K562 (cell line): ENCODE results near the gene AGRP. TPM values are rescaled to one million over a fixed set of nuclear protein-coding genes. Genes with fewer than 3 reads are reported as not detected.

Experiments used
- ARID1B ChIP-seq: fragments of 450-650 bp; IDR thresholded peaks from 2 replicates; pipeline ENCODE4 v1.6.1; 2016; ENCODE audit warnings: antibody characterized with exemption, mild to moderate bottlenecking, inconsistent platforms
- ETV6 ChIP-seq, 3 experiments: fragments of 150-350 bp in 1 of 3; sonication (generic) in 1 of 3; formaldehyde crosslinking in 1 of 3; IDR thresholded peaks; 2 replicates each; pipeline versions ENCODE4 v1.6.1 to v1.8.0; 2014 to 2022; ENCODE audit warnings: borderline replicate concordance in 2 of 3, low read depth in 2 of 3, antibody characterized with exemption in 1 of 3, low read length in 1 of 3, mild to moderate bottlenecking in 1 of 3, missing genetic modification reagents in 1 of 3
- FOS ChIP-seq: IDR thresholded peaks from 3 replicates; pipeline ENCODE4 v1.6.1; 2011; ENCODE audit not compliant: insufficient read length; ENCODE audit errors: extremely low read depth
- FOXA3 ChIP-seq, 2 experiments: fragments of 450-650 bp in 1 of 2; sonication (generic) in 1 of 2; formaldehyde crosslinking; IDR thresholded peaks in 1 of 2; conservative IDR thresholded peaks in 1 of 2; 2 replicates each; pipeline versions ENCODE4 v1.4.0 to v1.8.0; 2020 to 2022; ENCODE audit warnings: mild to moderate bottlenecking in 2 of 2, missing genetic modification reagents in 1 of 2
- HOXB6 ChIP-seq: fragments of 250-450 bp; sonication (Bioruptor Pico); IDR thresholded peaks from 2 replicates; pipeline ENCODE4 v1.5.1; 2022; ENCODE audit warnings: mild to moderate bottlenecking, borderline replicate concordance
- KLF6 ChIP-seq: fragments of 250-450 bp; sonication (Bioruptor Pico); IDR thresholded peaks from 2 replicates; pipeline ENCODE4 v1.4.0; 2020; ENCODE audit warnings: mild to moderate bottlenecking, moderate library complexity, borderline replicate concordance
- MCM7 ChIP-seq, 2 experiments: fragments of 450-650 bp; IDR thresholded peaks; 2 replicates each; pipeline ENCODE4 v1.6.1; 2016 to 2018
- MIER1 ChIP-seq: fragments of 450-650 bp; IDR thresholded peaks from 2 replicates; pipeline ENCODE4 v1.6.1; 2016; ENCODE audit warnings: antibody characterized with exemption, mild to moderate bottlenecking, low read depth
- NR2F6 ChIP-seq: fragments of 450-650 bp; formaldehyde crosslinking; IDR thresholded peaks from 2 replicates; pipeline ENCODE4 v1.4.0; 2020; ENCODE audit warnings: mild to moderate bottlenecking
- SMARCE1 ChIP-seq: fragments of 450-650 bp; IDR thresholded peaks from 2 replicates; pipeline ENCODE4 v1.7.1; 2016; ENCODE audit warnings: mild to moderate bottlenecking
- SRSF1 ChIP-seq: fragments of 200-400 bp; formaldehyde crosslinking; IDR thresholded peaks from 2 replicates; pipeline ENCODE4 v1.6.1; 2017; ENCODE audit warnings: mild to moderate bottlenecking, low read depth, low read length, moderate library complexity
- TAL1 ChIP-seq: fragments of 450-650 bp; IDR thresholded peaks from 2 replicates; pipeline ENCODE4 v1.6.1; 2016; ENCODE audit warnings: mild to moderate bottlenecking
- ZEB2 ChIP-seq: fragments of 450-650 bp; IDR thresholded peaks from 2 replicates; pipeline ENCODE4 v1.6.1; 2016
- ZNF436 ChIP-seq: fragments of 250-450, 450-650 bp; sonication (Bioruptor Pico); formaldehyde crosslinking; IDR thresholded peaks from 2 replicates; pipeline ENCODE4 v1.7.0; 2020; ENCODE audit warnings: mild to moderate bottlenecking
- polyA plus RNA-seq, 8 experiments: library from polyadenylated mRNA; depleted of rRNA in 4 of 8; stranded (reverse) in 5 of 8; unstranded in 3 of 8; fragments of >200 nt; fragmentation: Nextera tagmentation in 2 of 8; fragmentation: Illumina TruSeq in 1 of 8; extraction: Ambion mirVana in 2 of 8; extraction: Trizol in 1 of 8; gene quantifications; 2 replicates each; pipeline versions ENCODE4 v1.2.1 to v1.2.3, GENCODE V29; 2011 to 2014; ENCODE audit warnings: inconsistent platforms in 1 of 8, missing spikeins in 1 of 8
- total RNA-seq, 7 experiments: library from RNA; depleted of rRNA in 6 of 7; stranded (reverse); fragments of >200 nt in 6 of 7; fragmentation: Illumina TruSeq in 2 of 7; extraction: Trizol in 2 of 7; gene quantifications; 2 replicates each; pipeline versions ENCODE4 v1.2.1 to v1.2.3, GENCODE V29; 2011 to 2021; ENCODE audit warnings: low replicate concordance in 1 of 7
- TF ChIP-seq, protein P1 (sequence below): fragments of 250-450 bp; sonication (Bioruptor Pico); IDR thresholded peaks from 2 replicates; pipeline ENCODE4 v1.8.0; 2021; ENCODE audit warnings: mild to moderate bottlenecking, moderate library complexity
- TF ChIP-seq, protein P2 (sequence below): fragments of 450-650 bp; IDR thresholded peaks from 2 replicates; pipeline ENCODE4 v1.6.1; 2016; ENCODE audit warnings: low read depth
- TF ChIP-seq, protein P3 (sequence below): IDR thresholded peaks from 3 replicates; pipeline ENCODE4 v1.6.1; 2011; ENCODE audit warnings: borderline replicate concordance, mild to moderate bottlenecking; ENCODE audit not compliant: insufficient read length, insufficient read depth

The AGRP gene
- total and polyA plus RNA-seq, 9 of the 15 experiments (the other 6 are each of a cell fraction or from before 2014, with no cell fraction given), result not detected

DNA sequence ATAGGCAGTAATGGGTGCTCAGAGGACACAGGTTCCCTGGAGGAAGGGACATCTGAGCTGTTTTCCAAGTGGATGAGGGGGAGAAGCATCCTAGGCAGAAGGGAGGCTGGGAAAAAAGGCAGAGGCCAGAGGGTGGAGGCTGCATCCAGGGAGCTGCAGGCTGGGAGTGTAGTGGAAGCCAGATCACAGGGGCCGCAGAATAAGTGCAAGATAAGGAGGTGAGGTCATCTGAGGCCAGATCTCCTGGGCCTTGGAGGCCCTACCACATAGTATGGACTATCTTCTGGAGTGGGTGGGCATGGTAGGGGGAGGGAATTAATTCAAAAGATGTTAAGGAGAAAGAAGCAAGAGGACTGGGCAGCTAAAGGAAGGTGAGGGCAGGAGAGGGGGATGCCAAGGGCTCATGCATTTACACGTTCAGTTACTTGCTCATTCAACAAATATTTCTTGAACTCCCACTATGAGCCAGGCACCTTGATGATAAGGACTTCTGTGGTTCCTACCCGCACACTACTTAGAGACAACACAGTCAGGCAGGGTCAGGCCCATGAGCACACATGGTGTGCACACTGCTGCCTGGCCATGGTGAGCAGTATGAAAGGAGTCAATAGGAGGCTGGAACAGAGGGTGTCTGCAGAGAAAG is 42.9 kb upstream of the AGRP start (continued):
- TF ChIP-seq ETV6 (IDR thresholded peaks at IDR 0.05; ENCODE audit: borderline replicate concordance in 1 of 2, low read depth in 2 of 2, low read length in 1 of 2), result no peak
- TF ChIP-seq ETV6 (CRISPR knock-in tag; IDR thresholded peaks at IDR 0.05; ENCODE audit: borderline replicate concordance), result no peak
- TF ChIP-seq, protein P1, sequence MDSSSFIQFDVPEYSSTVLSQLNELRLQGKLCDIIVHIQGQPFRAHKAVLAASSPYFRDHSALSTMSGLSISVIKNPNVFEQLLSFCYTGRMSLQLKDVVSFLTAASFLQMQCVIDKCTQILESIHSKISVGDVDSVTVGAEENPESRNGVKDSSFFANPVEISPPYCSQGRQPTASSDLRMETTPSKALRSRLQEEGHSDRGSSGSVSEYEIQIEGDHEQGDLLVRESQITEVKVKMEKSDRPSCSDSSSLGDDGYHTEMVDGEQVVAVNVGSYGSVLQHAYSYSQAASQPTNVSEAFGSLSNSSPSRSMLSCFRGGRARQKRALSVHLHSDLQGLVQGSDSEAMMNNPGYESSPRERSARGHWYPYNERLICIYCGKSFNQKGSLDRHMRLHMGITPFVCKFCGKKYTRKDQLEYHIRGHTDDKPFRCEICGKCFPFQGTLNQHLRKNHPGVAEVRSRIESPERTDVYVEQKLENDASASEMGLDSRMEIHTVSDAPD, result no peak
- peak; percentile 77 for TF ChIP-seq ARID1B
- no peak for TF ChIP-seq ZNF436 (CRISPR knock-in tag)
- no peak for TF ChIP-seq FOS
- TF ChIP-seq, protein P2, sequence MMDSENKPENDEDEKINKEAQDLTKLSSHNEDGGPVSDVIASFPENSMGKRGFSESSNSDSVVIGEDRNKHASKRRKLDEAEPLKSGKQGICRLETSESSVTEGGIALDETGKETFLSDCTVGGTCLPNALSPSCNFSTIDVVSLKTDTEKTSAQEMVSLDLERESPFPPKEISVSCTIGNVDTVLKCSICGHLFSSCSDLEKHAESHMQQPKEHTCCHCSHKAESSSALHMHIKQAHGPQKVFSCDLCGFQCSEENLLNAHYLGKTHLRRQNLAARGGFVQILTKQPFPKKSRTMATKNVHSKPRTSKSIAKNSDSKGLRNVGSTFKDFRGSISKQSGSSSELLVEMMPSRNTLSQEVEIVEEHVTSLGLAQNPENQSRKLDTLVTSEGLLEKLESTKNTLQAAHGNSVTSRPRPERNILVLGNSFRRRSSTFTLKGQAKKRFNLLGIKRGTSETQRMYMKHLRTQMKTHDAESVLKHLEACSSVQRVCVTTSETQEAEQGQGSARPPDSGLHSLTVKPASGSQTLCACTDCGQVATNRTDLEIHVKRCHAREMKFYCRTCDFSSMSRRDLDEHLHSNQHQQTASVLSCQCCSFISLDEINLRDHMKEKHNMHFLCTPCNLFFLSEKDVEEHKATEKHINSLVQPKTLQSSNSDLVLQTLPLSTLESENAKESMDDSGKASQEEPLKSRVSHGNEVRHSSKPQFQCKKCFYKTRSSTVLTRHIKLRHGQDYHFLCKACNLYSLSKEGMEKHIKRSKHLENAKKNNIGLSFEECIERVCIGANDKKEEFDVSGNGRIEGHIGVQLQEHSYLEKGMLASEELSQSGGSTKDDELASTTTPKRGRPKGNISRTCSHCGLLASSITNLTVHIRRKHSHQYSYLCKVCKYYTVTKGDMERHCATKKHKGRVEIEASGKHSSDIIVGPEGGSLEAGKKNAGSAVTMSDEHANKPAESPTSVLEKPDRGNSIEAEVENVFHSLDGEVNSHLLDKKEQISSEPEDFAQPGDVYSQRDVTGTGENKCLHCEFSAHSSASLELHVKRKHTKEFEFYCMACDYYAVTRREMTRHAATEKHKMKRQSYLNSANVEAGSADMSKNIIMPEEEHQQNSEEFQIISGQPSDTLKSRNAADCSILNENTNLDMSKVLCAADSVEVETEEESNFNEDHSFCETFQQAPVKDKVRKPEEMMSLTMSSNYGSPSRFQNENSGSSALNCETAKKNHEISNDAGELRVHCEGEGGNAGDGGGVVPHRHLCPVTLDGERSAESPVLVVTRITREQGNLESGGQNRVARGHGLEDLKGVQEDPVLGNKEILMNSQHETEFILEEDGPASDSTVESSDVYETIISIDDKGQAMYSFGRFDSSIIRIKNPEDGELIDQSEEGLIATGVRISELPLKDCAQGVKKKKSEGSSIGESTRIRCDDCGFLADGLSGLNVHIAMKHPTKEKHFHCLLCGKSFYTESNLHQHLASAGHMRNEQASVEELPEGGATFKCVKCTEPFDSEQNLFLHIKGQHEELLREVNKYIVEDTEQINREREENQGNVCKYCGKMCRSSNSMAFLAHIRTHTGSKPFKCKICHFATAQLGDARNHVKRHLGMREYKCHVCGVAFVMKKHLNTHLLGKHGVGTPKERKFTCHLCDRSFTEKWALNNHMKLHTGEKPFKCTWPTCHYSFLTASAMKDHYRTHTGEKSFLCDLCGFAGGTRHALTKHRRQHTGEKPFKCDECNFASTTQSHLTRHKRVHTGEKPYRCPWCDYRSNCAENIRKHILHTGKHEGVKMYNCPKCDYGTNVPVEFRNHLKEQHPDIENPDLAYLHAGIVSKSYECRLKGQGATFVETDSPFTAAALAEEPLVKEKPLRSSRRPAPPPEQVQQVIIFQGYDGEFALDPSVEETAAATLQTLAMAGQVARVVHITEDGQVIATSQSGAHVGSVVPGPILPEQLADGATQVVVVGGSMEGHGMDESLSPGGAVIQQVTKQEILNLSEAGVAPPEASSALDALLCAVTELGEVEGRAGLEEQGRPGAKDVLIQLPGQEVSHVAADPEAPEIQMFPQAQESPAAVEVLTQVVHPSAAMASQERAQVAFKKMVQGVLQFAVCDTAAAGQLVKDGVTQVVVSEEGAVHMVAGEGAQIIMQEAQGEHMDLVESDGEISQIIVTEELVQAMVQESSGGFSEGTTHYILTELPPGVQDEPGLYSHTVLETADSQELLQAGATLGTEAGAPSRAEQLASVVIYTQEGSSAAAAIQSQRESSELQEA, result no peak
- TF ChIP-seq ZEB2, result peak; percentile 33; the same call in 1 of the 2 replicates
- TF ChIP-seq SRSF1, result no peak
- TF ChIP-seq, protein P3, sequence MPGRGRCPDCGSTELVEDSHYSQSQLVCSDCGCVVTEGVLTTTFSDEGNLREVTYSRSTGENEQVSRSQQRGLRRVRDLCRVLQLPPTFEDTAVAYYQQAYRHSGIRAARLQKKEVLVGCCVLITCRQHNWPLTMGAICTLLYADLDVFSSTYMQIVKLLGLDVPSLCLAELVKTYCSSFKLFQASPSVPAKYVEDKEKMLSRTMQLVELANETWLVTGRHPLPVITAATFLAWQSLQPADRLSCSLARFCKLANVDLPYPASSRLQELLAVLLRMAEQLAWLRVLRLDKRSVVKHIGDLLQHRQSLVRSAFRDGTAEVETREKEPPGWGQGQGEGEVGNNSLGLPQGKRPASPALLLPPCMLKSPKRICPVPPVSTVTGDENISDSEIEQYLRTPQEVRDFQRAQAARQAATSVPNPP, result no peak
- TF ChIP-seq SMARCE1, result peak; percentile 86; the same call in 1 of the 2 replicates
- no peak for TF ChIP-seq NR2F6 (CRISPR knock-in tag)
- TF ChIP-seq MIER1, result no peak
- TF ChIP-seq KLF6 (CRISPR knock-in tag), result no peak
- no peak for TF ChIP-seq MCM7 (IDR thresholded peaks at IDR 0.05)
- TF ChIP-seq FOXA3 (CRISPR knock-in tag; conservative IDR thresholded peaks at IDR 0.05 in 1 of 2, IDR thresholded peaks at IDR 0.05 in 1 of 2), result no peak
- no peak for TF ChIP-seq HOXB6
- no peak for TF ChIP-seq TAL1
